ENCODE results near the gene MORN2. TPM values are rescaled to one million over a fixed set of nuclear protein-coding genes. Genes with fewer than 3 reads are reported as not detected.

Gene MORN2
- total and polyA plus RNA-seq, 2 of the 13 experiments (the other 11 are each of a cell fraction or from before 2014, with no cell fraction given), result 7.0 to 28.0 TPM

DNA sequence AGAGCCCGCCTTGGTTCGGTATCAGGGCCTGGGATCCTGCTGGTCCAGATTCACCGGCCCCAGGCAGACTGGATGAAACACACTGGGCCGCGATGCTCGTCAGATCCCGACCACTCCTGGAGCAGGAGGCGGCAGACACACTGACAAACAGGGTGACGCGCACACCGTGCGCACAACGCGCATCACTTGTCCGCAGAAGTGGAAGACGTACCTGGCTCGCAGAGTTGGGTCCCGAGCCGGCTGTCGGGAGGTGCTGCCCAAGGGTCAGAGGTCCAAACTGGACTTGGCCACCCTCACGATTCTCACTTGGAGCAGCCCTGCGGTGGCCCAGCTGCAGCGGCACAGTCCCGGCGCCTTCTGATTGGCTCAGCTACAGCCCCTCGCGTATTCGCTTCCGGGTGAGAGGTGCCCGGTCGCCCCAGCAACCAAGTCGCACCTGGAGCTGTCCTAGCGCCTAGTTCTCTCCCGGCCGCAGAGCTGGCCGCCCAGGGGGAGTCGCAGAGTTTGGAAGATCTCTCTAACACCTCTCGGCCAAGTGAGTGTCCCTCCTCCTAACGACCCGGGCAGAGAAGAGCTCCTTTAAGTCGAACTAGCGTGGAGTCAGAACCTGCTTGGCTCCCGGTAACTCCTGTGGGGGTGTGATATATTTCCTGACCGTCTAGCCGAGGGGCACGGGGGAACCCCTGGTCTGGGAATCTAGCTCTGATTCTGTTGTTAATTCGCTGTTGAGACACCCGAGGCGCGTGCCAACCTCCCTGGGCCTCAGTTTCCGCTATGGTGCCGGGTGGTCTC is at the start of gene MORN2, which contains the start of gene DHX57 (continued):
- TF ChIP-seq, protein P1, sequence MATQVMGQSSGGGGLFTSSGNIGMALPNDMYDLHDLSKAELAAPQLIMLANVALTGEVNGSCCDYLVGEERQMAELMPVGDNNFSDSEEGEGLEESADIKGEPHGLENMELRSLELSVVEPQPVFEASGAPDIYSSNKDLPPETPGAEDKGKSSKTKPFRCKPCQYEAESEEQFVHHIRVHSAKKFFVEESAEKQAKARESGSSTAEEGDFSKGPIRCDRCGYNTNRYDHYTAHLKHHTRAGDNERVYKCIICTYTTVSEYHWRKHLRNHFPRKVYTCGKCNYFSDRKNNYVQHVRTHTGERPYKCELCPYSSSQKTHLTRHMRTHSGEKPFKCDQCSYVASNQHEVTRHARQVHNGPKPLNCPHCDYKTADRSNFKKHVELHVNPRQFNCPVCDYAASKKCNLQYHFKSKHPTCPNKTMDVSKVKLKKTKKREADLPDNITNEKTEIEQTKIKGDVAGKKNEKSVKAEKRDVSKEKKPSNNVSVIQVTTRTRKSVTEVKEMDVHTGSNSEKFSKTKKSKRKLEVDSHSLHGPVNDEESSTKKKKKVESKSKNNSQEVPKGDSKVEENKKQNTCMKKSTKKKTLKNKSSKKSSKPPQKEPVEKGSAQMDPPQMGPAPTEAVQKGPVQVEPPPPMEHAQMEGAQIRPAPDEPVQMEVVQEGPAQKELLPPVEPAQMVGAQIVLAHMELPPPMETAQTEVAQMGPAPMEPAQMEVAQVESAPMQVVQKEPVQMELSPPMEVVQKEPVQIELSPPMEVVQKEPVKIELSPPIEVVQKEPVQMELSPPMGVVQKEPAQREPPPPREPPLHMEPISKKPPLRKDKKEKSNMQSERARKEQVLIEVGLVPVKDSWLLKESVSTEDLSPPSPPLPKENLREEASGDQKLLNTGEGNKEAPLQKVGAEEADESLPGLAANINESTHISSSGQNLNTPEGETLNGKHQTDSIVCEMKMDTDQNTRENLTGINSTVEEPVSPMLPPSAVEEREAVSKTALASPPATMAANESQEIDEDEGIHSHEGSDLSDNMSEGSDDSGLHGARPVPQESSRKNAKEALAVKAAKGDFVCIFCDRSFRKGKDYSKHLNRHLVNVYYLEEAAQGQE (IDR thresholded peaks at IDR 0.05; ENCODE audit: borderline replicate concordance in 1 of 2, low read depth in 1 of 2, low read length in 2 of 2), result peak in 1 of 2 experiments; percentile 36; a peak in 2 of 4 replicates
- TF ChIP-seq ZNF747 (CRISPR knock-in tag; IDR thresholded peaks at IDR 0.05; ENCODE audit: borderline replicate concordance) (no peak), ZNF331 (CRISPR knock-in tag; IDR thresholded peaks at IDR 0.05) (peak; percentile 77), ZNF263 (CRISPR knock-in tag; IDR thresholded peaks at IDR 0.05) (peak; percentile 51), ADNP (CRISPR knock-in tag; IDR thresholded peaks at IDR 0.05) (no peak), EZH2 (conservative IDR thresholded peaks at IDR 0.05; ENCODE audit: low read depth, low read length) (no peak), NCOA1 (CRISPR knock-in tag; IDR thresholded peaks at IDR 0.05) (peak; percentile 66; the same call in 1 of the 2 replicates), CBX1 (IDR thresholded peaks at IDR 0.05; ENCODE audit: low read depth) (peak; percentile 77), JDP2 (CRISPR knock-in tag; IDR thresholded peaks at IDR 0.05; ENCODE audit: borderline replicate concordance) (no peak), KAT2B (IDR thresholded peaks at IDR 0.05; ENCODE audit: borderline replicate concordance, low read depth, low read length) (no peak), ZNF841 (CRISPR knock-in tag; IDR thresholded peaks at IDR 0.05; ENCODE audit: borderline replicate concordance) (no peak), ZSCAN20 (CRISPR knock-in tag; IDR thresholded peaks at IDR 0.05; ENCODE audit: borderline replicate concordance) (0 out of 2 replicates have a peak, but pooled peaks have one; percentile 38)
- TF ChIP-seq, protein P2, sequence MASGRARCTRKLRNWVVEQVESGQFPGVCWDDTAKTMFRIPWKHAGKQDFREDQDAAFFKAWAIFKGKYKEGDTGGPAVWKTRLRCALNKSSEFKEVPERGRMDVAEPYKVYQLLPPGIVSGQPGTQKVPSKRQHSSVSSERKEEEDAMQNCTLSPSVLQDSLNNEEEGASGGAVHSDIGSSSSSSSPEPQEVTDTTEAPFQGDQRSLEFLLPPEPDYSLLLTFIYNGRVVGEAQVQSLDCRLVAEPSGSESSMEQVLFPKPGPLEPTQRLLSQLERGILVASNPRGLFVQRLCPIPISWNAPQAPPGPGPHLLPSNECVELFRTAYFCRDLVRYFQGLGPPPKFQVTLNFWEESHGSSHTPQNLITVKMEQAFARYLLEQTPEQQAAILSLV (CRISPR knock-in tag; IDR thresholded peaks at IDR 0.05; ENCODE audit: borderline replicate concordance), result peak; percentile 97; the same call in 1 of the 2 replicates
- TF ChIP-seq, protein P3, sequence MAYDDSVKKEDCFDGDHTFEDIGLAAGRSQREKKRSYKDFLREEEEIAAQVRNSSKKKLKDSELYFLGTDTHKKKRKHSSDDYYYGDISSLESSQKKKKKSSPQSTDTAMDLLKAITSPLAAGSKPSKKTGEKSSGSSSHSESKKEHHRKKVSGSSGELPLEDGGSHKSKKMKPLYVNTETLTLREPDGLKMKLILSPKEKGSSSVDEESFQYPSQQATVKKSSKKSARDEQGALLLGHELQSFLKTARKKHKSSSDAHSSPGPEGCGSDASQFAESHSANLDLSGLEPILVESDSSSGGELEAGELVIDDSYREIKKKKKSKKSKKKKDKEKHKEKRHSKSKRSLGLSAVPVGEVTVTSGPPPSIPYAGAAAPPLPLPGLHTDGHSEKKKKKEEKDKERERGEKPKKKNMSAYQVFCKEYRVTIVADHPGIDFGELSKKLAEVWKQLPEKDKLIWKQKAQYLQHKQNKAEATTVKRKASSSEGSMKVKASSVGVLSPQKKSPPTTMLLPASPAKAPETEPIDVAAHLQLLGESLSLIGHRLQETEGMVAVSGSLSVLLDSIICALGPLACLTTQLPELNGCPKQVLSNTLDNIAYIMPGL (CRISPR knock-in tag; IDR thresholded peaks at IDR 0.05; ENCODE audit: borderline replicate concordance in 1 of 2, low read depth in 1 of 2), result peak; percentile 82 to 85; a peak in 3 of 4 replicates
- TF ChIP-seq, protein P4, sequence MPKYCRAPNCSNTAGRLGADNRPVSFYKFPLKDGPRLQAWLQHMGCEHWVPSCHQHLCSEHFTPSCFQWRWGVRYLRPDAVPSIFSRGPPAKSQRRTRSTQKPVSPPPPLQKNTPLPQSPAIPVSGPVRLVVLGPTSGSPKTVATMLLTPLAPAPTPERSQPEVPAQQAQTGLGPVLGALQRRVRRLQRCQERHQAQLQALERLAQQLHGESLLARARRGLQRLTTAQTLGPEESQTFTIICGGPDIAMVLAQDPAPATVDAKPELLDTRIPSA (CRISPR knock-in tag; IDR thresholded peaks at IDR 0.05; ENCODE audit: borderline replicate concordance), result no peak; the same call in 1 of the 2 replicates
- TF ChIP-seq, protein P5, sequence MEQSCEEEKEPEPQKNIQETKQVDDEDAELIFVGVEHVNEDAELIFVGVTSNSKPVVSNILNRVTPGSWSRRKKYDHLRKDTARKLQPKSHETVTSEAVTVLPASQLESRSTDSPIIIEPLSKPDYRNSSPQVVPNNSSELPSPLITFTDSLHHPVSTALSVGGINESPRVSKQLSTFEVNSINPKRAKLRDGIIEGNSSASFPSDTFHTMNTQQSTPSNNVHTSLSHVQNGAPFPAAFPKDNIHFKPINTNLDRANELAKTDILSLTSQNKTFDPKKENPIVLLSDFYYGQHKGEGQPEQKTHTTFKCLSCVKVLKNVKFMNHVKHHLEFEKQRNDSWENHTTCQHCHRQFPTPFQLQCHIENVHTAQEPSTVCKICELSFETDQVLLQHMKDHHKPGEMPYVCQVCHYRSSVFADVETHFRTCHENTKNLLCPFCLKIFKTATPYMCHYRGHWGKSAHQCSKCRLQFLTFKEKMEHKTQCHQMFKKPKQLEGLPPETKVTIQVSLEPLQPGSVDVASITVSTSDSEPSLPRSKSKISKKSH (CRISPR knock-in tag; IDR thresholded peaks at IDR 0.05; ENCODE audit: borderline replicate concordance), result peak; percentile 97
- TF ChIP-seq, protein P6, sequence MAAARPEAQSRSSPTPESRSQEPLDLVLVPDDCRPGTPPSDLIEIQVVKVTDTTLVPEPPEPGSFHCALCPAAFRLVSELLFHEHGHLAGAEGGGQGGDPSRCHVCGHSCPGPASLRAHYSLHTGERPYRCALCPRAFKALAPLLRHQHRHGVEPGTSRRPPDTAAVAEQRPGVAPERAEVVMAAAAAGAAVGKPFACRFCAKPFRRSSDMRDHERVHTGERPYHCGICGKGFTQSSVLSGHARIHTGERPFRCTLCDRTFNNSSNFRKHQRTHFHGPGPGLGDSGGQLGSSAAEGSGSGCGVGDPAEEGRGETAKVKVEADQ (CRISPR knock-in tag; IDR thresholded peaks at IDR 0.05; ENCODE audit: borderline replicate concordance), result peak; percentile 51; the same call in 1 of the 2 replicates
